Putamen (tissue), 1 donor: ENCODE results near the gene SMC6.

ENCODE experiments used
- DNase-seq: peaks from one replicate; pipeline ENCODE4 v3.0.0-alpha.2; 2016; ENCODE audit warnings: low spot score

The SMC6 gene

GRCh38 chr2:17753803-17754663, at the start of gene SMC6, which contains the start of gene GEN1:
SMC6 (minus strand) TSS chr2:17753810; CDS start chr2:17745946, 7,864 bp downstream.
GEN1 (plus strand) TSS chr2:17754138; CDS start chr2:17759944, 5,806 bp downstream.
- peak; percentile 88 for DNase-seq

- no peak for DNase-seq
Observed at GRCh38 chr2:17800693-17801458, 47.3 kb upstream of the SMC6 start.

- DNase-seq: peak; percentile 8
Observed at GRCh38 chr2:17800219-17800618, 46.6 kb upstream of the SMC6 start.

GRCh38 chr2:17799301-17800120, 45.9 kb upstream of the SMC6 start:
- no peak for DNase-seq

- DNase-seq: no peak
Observed at GRCh38 chr2:17798338-17798737, 44.7 kb upstream of the SMC6 start.

- DNase-seq: no peak
Observed at GRCh38 chr2:17795309-17795708, 41.7 kb upstream of the SMC6 start.

GRCh38 chr2:17793803-17794354, 40.3 kb upstream of the SMC6 start:
- DNase-seq: no peak

GRCh38 chr2:17793296-17793695, 39.7 kb upstream of the SMC6 start:
- DNase-seq: no peak

GRCh38 chr2:17792515-17792914, 38.9 kb upstream of the SMC6 start:
- DNase-seq: no peak

- DNase-seq: no peak
Observed at GRCh38 chr2:17791817-17792130, 38.2 kb upstream of the SMC6 start.

- DNase-seq: no peak
Observed at GRCh38 chr2:17791121-17791816, 37.7 kb upstream of the SMC6 start.

GRCh38 chr2:17790536-17790935, 36.9 kb upstream of the SMC6 start:
- no peak for DNase-seq

- DNase-seq: no peak
Observed at GRCh38 chr2:17788773-17789172, 35.2 kb upstream of the SMC6 start.

GRCh38 chr2:17786727-17787126, 33.1 kb upstream of the SMC6 start:
- no peak for DNase-seq

GRCh38 chr2:17781482-17781881, 27.9 kb upstream of the SMC6 start:
- no peak for DNase-seq

- no peak for DNase-seq
Observed at GRCh38 chr2:17780546-17780945, 26.9 kb upstream of the SMC6 start.

GRCh38 chr2:17772532-17772931, 18.9 kb upstream of the SMC6 start:
- no peak for DNase-seq

GRCh38 chr2:17771956-17772355, 18.3 kb upstream of the SMC6 start:
- no peak for DNase-seq

- DNase-seq: no peak
Observed at GRCh38 chr2:17768894-17769293, 15.3 kb upstream of the SMC6 start.

GRCh38 chr2:17765398-17765797, 11.8 kb upstream of the SMC6 start:
- DNase-seq: no peak

GRCh38 chr2:17763641-17764333, 10.2 kb upstream of the SMC6 start:
- no peak for DNase-seq
